ENCODE data around the gene CHST8.

Gene CHST8

DNA sequence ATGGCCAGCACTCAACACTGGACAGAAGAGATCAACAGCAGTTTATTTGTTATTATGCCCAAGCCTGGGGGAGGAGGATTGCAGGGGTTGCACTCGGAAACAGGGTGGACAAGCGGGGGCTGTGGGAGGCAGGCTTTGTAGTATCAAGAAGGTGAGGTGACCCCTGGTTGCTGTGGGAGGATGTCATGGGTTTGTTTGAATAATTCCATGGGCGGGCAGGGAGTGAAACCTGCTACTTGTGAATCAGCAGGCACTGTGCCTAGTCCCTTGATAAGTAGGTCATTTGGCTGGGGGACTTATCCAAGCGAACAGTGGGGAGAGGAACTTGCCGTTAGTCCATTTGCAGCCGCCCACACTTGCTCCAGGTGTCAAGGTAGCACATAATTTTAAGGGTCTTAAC, 90.5 kb downstream of the CHST8 start:
- Histone ChIP-seq H3K27me3 (ENCODE audit: insufficient read depth, poor library complexity, severe bottlenecking) (no peaks in the 10 kb centered on the region), H3K27ac (replicated peaks) (no peak overlapping the region), H3K4me3 (replicated peaks; ENCODE audit: insufficient read depth, low read length) (no peak overlapping the region)
- TF ChIP-seq, protein P1, sequence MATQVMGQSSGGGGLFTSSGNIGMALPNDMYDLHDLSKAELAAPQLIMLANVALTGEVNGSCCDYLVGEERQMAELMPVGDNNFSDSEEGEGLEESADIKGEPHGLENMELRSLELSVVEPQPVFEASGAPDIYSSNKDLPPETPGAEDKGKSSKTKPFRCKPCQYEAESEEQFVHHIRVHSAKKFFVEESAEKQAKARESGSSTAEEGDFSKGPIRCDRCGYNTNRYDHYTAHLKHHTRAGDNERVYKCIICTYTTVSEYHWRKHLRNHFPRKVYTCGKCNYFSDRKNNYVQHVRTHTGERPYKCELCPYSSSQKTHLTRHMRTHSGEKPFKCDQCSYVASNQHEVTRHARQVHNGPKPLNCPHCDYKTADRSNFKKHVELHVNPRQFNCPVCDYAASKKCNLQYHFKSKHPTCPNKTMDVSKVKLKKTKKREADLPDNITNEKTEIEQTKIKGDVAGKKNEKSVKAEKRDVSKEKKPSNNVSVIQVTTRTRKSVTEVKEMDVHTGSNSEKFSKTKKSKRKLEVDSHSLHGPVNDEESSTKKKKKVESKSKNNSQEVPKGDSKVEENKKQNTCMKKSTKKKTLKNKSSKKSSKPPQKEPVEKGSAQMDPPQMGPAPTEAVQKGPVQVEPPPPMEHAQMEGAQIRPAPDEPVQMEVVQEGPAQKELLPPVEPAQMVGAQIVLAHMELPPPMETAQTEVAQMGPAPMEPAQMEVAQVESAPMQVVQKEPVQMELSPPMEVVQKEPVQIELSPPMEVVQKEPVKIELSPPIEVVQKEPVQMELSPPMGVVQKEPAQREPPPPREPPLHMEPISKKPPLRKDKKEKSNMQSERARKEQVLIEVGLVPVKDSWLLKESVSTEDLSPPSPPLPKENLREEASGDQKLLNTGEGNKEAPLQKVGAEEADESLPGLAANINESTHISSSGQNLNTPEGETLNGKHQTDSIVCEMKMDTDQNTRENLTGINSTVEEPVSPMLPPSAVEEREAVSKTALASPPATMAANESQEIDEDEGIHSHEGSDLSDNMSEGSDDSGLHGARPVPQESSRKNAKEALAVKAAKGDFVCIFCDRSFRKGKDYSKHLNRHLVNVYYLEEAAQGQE (IDR thresholded peaks at IDR 0.05; ENCODE audit: insufficient replicate concordance, low read depth): no peak
- TF ChIP-seq, protein P2, sequence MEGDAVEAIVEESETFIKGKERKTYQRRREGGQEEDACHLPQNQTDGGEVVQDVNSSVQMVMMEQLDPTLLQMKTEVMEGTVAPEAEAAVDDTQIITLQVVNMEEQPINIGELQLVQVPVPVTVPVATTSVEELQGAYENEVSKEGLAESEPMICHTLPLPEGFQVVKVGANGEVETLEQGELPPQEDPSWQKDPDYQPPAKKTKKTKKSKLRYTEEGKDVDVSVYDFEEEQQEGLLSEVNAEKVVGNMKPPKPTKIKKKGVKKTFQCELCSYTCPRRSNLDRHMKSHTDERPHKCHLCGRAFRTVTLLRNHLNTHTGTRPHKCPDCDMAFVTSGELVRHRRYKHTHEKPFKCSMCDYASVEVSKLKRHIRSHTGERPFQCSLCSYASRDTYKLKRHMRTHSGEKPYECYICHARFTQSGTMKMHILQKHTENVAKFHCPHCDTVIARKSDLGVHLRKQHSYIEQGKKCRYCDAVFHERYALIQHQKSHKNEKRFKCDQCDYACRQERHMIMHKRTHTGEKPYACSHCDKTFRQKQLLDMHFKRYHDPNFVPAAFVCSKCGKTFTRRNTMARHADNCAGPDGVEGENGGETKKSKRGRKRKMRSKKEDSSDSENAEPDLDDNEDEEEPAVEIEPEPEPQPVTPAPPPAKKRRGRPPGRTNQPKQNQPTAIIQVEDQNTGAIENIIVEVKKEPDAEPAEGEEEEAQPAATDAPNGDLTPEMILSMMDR (IDR thresholded peaks at IDR 0.05; ENCODE audit: insufficient read depth, low read length): no peak
- TF ChIP-seq SPI1 (IDR thresholded peaks at IDR 0.05; ENCODE audit: borderline replicate concordance, low read depth): no peak
- no peak for TF ChIP-seq GABPA (IDR thresholded peaks at IDR 0.05; ENCODE audit: low read depth)
- no peak for TF ChIP-seq POLR2AphosphoS5 (IDR thresholded peaks at IDR 0.05; ENCODE audit: low read depth)
- no peak for DNase-seq (ENCODE audit: low read depth in 1 of 2, low spot score in 1 of 2)

DNA sequence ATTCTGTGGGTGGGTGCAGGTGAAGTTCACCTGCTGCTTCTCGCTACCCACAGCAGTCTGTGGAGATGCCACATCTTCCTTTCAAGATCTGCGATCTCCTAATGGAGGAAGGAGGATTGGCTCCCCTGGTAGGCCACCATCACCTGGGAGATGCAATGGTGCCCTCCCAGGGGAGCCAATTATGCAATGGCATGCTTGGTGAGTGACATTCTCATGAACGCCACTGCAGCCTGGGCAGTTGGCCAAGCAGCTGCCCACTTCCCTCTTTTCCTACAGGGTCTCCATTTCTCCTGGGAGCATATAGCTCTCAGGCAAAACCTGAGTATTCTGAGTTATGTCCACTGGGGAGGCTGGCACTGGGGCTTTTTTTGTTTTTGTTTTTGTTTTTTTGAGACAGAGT, 91.4 kb downstream of the CHST8 start:
- TF ChIP-seq POLR2AphosphoS5 (IDR thresholded peaks at IDR 0.05; ENCODE audit: low read depth) (no peak), GABPA (IDR thresholded peaks at IDR 0.05; ENCODE audit: low read depth) (no peak), SPI1 (IDR thresholded peaks at IDR 0.05; ENCODE audit: borderline replicate concordance, low read depth) (peak; percentile 26; the same call in 1 of the 2 replicates)
- TF ChIP-seq, protein P2 (IDR thresholded peaks at IDR 0.05; ENCODE audit: insufficient read depth, low read length): no peak
- TF ChIP-seq, protein P1 (IDR thresholded peaks at IDR 0.05; ENCODE audit: insufficient replicate concordance, low read depth): no peak
- no peaks in the 10 kb centered on the region for H3K27me3 ChIP-seq (ENCODE audit: insufficient read depth, poor library complexity, severe bottlenecking)
- no peak overlapping the region for H3K4me3 ChIP-seq (replicated peaks; ENCODE audit: insufficient read depth, low read length)
- DNase-seq (ENCODE audit: low read depth in 1 of 2, low spot score in 1 of 2): peak in 1 of 2 experiments; percentile 4
- no peak overlapping the region for H3K27ac ChIP-seq (replicated peaks)

DNA sequence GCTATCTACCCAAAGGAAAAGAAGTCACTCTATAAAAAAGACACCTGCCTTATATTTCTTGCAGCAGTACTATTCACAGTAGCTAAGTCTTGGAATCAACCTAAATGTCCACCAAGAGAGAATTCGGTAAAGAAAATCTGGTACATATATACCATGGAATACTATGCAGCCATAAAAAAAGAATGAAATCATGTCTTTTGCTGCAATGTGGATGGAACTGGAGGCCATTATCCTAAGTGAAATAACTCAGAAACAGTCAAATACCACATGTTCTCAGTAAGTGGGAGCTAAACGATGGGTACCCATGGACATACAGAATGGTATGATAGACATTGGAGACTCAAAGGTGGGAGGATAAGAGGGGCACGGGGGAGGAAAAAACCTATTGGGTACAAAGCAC, 92.4 kb downstream of the CHST8 start:
- DNase-seq (ENCODE audit: low read depth in 1 of 2, low spot score in 1 of 2): no peak
- Histone ChIP-seq H3K27ac (replicated peaks) (no peak overlapping the region), H3K27me3 (ENCODE audit: insufficient read depth, poor library complexity, severe bottlenecking) (no peaks in the 10 kb centered on the region), H3K4me3 (replicated peaks; ENCODE audit: insufficient read depth, low read length) (no peak overlapping the region)
- TF ChIP-seq SPI1 (IDR thresholded peaks at IDR 0.05; ENCODE audit: borderline replicate concordance, low read depth) (no peak), POLR2AphosphoS5 (IDR thresholded peaks at IDR 0.05; ENCODE audit: low read depth) (no peak), GABPA (IDR thresholded peaks at IDR 0.05; ENCODE audit: low read depth) (no peak)
- TF ChIP-seq, protein P1 (IDR thresholded peaks at IDR 0.05; ENCODE audit: insufficient replicate concordance, low read depth): no peak
- TF ChIP-seq, protein P2 (IDR thresholded peaks at IDR 0.05; ENCODE audit: insufficient read depth, low read length): no peak

Measured in HL-60 (cell line).